Kidney (tissue), 14 donors: ENCODE data around the gene DGLUCY. TPM values are rescaled to one million over a fixed set of nuclear protein-coding genes. Genes with fewer than 3 reads are reported as not detected.
"Not testable (repeated sequence)": the region's sequence is repeated elsewhere in the genome, so short reads cannot be mapped to it uniquely, and the experiment has no call there.

ENCODE experiments used
- DNase-seq, 5 donors: peaks; one replicate each; pipeline ENCODE4 v3.0.0-alpha.2; 2013 to 2020
- FAIRE-seq: peaks from 2 replicates; lab custom pipeline; 2012; peaks lifted over from hg19 to GRCh38; lab: Jason Lieb, UNC
- H3K27ac ChIP-seq, 2 donors: one replicate each; pipeline ENCODE4 v1.7.0; 2013; ENCODE audit warnings: low read depth in 2 of 2, low read length in 2 of 2, inconsistent platforms in 1 of 2
- H3K27me3 ChIP-seq: one replicate; pipeline ENCODE4 v1.7.1; 2013; ENCODE audit warnings: low read length, inconsistent platforms; ENCODE audit not compliant: control insufficient read depth, insufficient read depth
- H3K36me3 ChIP-seq, 3 donors: one replicate each; pipeline versions ENCODE4 v1.7.0 to v1.7.1; 2013; ENCODE audit warnings: low read length in 3 of 3, control low read depth in 1 of 3, inconsistent platforms in 1 of 3; ENCODE audit not compliant: insufficient read depth in 3 of 3, control insufficient read depth in 2 of 3
- H3K4me1 ChIP-seq, 3 donors: one replicate each; pipeline versions ENCODE4 v1.7.0 to v1.7.1; 2013; ENCODE audit warnings: low read length in 3 of 3, inconsistent platforms in 1 of 3, low read depth in 1 of 3; ENCODE audit not compliant: control insufficient read depth in 2 of 3, insufficient read depth in 2 of 3
- H3K4me3 ChIP-seq, 3 donors: one replicate each; pipeline versions ENCODE4 v1.7.0 to v1.8.1; 2013; ENCODE audit warnings: low read length in 3 of 3, control low read depth in 1 of 3, inconsistent platforms in 1 of 3
- H3K9ac ChIP-seq, 3 donors: one replicate each; pipeline versions ENCODE4 v1.7.0 to v1.7.1; 2013; ENCODE audit warnings: low read length in 3 of 3, control low read depth in 1 of 3, inconsistent platforms in 1 of 3
- H3K9me3 ChIP-seq, 3 donors: one replicate each; pipeline versions ENCODE4 v1.7.0 to v1.7.1; 2013; ENCODE audit warnings: low read length in 3 of 3, control low read depth in 1 of 3, inconsistent platforms in 1 of 3; ENCODE audit not compliant: control insufficient read depth in 2 of 3, insufficient read depth in 1 of 3
- CTCF ChIP-seq: IDR thresholded peaks from 3 replicates; pipeline ENCODE4 v1.5.1; 2012; ENCODE audit warnings: mild to moderate bottlenecking, moderate library complexity, borderline replicate concordance; ENCODE audit not compliant: insufficient read depth; ENCODE audit errors: extremely low read depth
- intact Hi-C: fragments of 100-400 bp; cut with DNase I; formaldehyde crosslinking; loops from one replicate; pipeline ENCODE4 v1.11.1; 2022
- polyA plus RNA-seq: library from polyadenylated mRNA; stranded (reverse); fragments of 350-450 nt; fragmentation: Illumina TruSeq; extraction: RNeasy Lipid Tissue Mini Kit (QIAGEN cat#74804); gene quantifications from one replicate; pipeline ENCODE4 v1.2.3, GENCODE V29; 2014; ENCODE audit warnings: low read depth, low replicate concordance; ENCODE audit not compliant: insufficient read depth
- total RNA-seq: library from RNA; stranded (reverse); fragmentation: NEBNext Ultra II Directional; extraction: Animal tissue kit (Norgen Biotek cat#: 25700); gene quantifications from one replicate; pipeline ENCODE4 v1.2.1, GENCODE V29; 2021
- donor health status: control.
- donor health status: control.
- donor health status: control.
- donor health status: control.
- donor health status: control.
- donor health status: DM: yes; HTN: yes; CAD: no.
- donor health status: Normal renal cell carcinoma (clear cell type).

The DGLUCY gene
- total and polyA plus RNA-seq, 2 donors from 2014 or later, result 79.7 to 83.4 TPM

- no peaks in the 10 kb centered on the region for H3K27me3 ChIP-seq
- DNase-seq (no peak), FAIRE-seq (no peak)
- H3K9ac ChIP-seq, result no peak overlapping the region
- no peak overlapping the region for H3K27ac ChIP-seq
- H3K36me3 ChIP-seq, result peaks cover 7 to 17% (median 13%) of the 10 kb centered on the region in 3 donors
- no peaks in the 10 kb centered on the region for H3K4me1 ChIP-seq
- no peak overlapping the region for H3K4me3 ChIP-seq
- intact Hi-C loops, result no loop called here
- H3K9me3 ChIP-seq, result no peaks in the 10 kb centered on the region
- TF ChIP-seq CTCF, result no peak
Measured at GRCh38 chr14:91180611-91181010, 66.7 kb downstream of the DGLUCY start.

GRCh38 chr14:91182753-91183152, 68.9 kb downstream of the DGLUCY start:
- intact Hi-C loops, FAIRE-seq: not testable (repeated sequence)

GRCh38 chr14:91184559-91184958, 70.7 kb downstream of the DGLUCY start:
- no peak overlapping the region for H3K4me3 ChIP-seq
- H3K36me3 ChIP-seq, result peaks cover 10 to 35% (median 30%) of the 10 kb centered on the region in 3 donors
- TF ChIP-seq CTCF, result no peak
- intact Hi-C loops, result no loop called here
- no peaks in the 10 kb centered on the region for H3K9me3 ChIP-seq
- no peaks in the 10 kb centered on the region for H3K27me3 ChIP-seq
- no peak overlapping the region for H3K9ac ChIP-seq
- FAIRE-seq (no peak), DNase-seq (no peak)
- H3K4me1 ChIP-seq, result peaks cover 0 to 2% (median 0%) of the 10 kb centered on the region in 3 donors
- no peak overlapping the region for H3K27ac ChIP-seq

More at GRCh38 chr14:91182753-91183152, 68.9 kb downstream of the DGLUCY start:
- not testable (repeated sequence) for H3K9me3 ChIP-seq, H3K27me3 ChIP-seq, H3K4me3 ChIP-seq, H3K9ac ChIP-seq, H3K4me1 ChIP-seq, DNase-seq, H3K27ac ChIP-seq
- peaks cover 10 to 23% (median 19%) of the 10 kb centered on the region in 3 donors for H3K36me3 ChIP-seq

- intact Hi-C loops, result no loop called here
- H3K9me3 ChIP-seq, result no peaks in the 10 kb centered on the region
- no peak for DNase-seq
- no peak overlapping the region for H3K9ac ChIP-seq
- H3K4me3 ChIP-seq, result no peak overlapping the region
- H3K27ac ChIP-seq, result no peak overlapping the region
- H3K27me3 ChIP-seq, result no peaks in the 10 kb centered on the region
- peaks cover 10 to 42% (median 33%) of the 10 kb centered on the region in 3 donors for H3K36me3 ChIP-seq
- peaks cover 0 to 2% (median 0%) of the 10 kb centered on the region in 3 donors for H3K4me1 ChIP-seq
- TF ChIP-seq CTCF, result no peak
- FAIRE-seq, result no peak
Measured at GRCh38 chr14:91185721-91186120, 71.8 kb downstream of the DGLUCY start.
